22Rv1 (cell line): ENCODE measurements around the gene HRG.

Experiments used
- ZFX ChIP-seq: fragments of 450-650 bp; IDR thresholded peaks from 2 replicates; pipeline ENCODE4 v1.6.1; 2017; ENCODE audit warnings: antibody characterized with exemption, borderline replicate concordance
- TF ChIP-seq, protein P1 (sequence below): fragments of 450-650 bp; IDR thresholded peaks from 2 replicates; pipeline ENCODE4 v1.5.1; 2017; ENCODE audit warnings: mild to moderate bottlenecking

DNA sequence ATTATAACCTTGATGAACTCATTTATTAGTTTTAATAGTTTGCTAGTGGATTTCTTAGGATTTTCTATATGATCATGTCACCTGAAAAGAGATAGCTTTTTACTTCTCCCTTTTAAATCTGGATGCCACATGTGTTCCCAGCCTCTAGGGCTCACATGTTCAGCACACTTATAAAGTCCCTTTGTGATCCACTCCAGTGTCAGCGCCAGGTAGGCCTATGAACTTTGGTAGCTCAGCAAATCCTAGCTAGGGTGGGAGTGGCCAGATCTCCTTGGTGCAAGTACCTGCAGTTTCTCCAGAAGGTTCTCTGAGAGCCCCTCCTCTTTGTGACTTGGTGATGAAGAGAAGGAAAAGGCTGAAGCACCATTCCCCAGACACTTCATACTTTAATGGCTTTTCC is 17.0 kb upstream of the HRG start:
- TF ChIP-seq, protein P1, sequence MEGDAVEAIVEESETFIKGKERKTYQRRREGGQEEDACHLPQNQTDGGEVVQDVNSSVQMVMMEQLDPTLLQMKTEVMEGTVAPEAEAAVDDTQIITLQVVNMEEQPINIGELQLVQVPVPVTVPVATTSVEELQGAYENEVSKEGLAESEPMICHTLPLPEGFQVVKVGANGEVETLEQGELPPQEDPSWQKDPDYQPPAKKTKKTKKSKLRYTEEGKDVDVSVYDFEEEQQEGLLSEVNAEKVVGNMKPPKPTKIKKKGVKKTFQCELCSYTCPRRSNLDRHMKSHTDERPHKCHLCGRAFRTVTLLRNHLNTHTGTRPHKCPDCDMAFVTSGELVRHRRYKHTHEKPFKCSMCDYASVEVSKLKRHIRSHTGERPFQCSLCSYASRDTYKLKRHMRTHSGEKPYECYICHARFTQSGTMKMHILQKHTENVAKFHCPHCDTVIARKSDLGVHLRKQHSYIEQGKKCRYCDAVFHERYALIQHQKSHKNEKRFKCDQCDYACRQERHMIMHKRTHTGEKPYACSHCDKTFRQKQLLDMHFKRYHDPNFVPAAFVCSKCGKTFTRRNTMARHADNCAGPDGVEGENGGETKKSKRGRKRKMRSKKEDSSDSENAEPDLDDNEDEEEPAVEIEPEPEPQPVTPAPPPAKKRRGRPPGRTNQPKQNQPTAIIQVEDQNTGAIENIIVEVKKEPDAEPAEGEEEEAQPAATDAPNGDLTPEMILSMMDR, result no peak
- no peak for TF ChIP-seq ZFX
